CD4-positive, alpha-beta T cell treated with Interleukin-4 for 4 hours (primary cell): ENCODE results near the gene COL7A1.
"Not testable (repeated sequence)": the region's sequence is repeated elsewhere in the genome, so short reads cannot be mapped to it uniquely, and the experiment has no call there.

Experiments used
- DNase-seq: peaks from one replicate; pipeline ENCODE4 v3.0.0-alpha.2; 2020

The COL7A1 gene

GRCh38 chr3:48560648-48561018 lies 34.5 kb downstream of the COL7A1 start:
- DNase-seq: no peak

GRCh38 chr3:48558493-48559134 lies 36.5 kb downstream of the COL7A1 start:
- DNase-seq: peak; percentile 19

GRCh38 chr3:48556796-48557626 lies 38.1 kb downstream of the COL7A1 start, which contains the start of gene PFKFB4:
TSS of gene PFKFB4 (minus strand) at chr3:48556803. CDS start at chr3:48556777, 26 bp downstream.
- DNase-seq: peak; percentile 99

DNA sequence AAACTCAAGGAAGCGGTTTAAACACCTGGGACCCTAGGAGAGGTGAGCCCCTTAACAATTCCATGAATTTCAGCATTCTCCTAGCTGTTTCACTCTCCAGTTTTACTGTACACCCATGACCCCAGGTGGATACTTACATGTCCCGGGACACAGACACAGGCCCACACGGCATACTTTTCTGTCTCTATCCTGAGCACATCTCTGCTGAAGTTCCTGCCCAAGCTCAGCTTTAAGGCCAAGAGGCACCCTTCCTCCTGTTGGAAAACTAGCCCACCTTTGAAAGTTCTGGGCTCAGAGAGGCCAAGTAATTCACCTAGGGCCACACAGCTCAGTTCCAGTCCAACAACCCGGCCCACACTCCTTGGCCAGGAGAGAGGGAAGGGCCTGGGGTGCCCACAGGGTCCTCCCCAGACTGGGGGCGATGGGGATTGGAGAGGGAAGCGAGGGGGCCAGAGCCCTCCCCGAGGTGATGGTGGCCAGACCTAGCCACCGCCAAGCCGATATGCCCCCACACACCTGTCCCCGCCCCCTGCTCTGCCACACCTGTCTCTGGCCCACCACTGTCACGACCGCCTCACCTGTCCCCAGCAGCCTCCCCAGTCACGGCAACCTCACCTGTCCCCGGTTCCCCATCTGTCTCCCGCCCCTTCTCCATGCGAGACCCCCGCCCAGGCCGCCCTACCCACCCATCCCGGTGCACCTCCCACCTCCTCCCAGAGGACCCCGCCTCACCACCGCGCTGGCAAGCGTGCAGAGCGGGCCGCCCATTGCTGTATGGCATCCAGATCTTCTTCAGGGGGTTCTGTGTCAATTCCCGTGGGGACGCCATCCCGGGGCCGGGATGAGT lies 39.0 kb downstream of the COL7A1 start:
- DNase-seq: no peak

GRCh38 chr3:48555231-48555948 lies 39.7 kb downstream of the COL7A1 start:
- DNase-seq: no peak

- no peak for DNase-seq
Observed at GRCh38 chr3:48553886-48554845, 41.0 kb downstream of the COL7A1 start.

DNA sequence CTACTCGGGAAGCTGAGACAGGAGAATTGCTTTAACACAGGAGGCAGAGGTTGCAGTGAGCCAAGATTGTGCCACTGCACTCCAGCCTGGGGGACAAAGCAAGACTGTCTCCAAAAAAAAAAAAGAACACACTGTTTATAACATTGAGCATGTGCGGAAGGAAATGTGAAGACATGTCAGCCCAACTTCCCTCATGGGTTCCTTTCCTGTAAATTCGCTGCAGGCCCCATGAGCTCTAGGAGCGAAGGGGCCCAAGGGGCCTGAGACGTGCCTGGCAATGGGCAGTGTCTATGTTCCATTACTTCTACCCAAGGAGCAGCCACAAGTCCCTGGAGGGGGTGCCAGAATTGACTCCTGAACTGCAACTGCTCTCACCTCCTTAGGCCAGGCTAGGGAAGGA lies 41.8 kb downstream of the COL7A1 start:
- no peak for DNase-seq

DNA sequence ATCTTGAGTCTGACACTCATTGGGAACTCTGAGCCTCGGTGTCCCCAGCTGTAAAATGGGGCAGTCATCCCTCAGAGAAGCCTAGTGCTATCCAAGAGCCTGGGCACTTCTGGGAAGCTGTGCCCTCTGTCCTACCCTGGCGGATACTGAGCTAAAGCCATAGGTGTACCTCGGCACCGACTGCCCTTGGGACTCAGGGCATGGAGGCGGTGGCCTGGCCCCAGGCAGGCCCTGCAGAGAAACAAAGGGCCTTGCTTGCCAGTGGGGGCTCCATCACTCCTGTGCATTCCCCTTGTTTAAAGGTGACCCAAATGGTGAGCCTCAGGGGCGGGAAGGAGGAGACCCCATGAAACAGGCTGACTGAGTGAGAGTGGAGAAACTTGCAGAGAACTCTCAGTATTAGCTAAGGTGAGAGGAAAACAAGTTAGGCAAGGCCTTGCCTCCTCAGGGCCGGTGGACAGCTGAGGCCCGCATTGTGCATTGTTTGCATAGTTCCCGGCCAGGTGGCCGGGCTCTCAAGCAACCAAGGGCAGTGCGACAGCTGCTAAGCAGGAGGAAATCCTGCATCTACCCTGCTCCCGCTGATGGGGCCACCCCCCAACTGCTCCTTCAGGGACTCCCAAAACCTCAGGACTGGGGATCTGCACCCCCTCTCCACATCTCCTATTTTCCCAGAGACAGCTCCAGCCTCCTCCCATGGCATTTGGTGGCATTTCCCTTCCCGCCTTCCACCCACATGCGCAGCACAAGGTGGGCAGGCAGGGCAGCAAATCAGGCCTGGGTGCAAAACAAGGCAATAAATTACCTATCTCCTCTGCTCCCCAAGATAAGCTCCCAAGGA lies 42.8 kb downstream of the COL7A1 start:
- no peak for DNase-seq

DNA sequence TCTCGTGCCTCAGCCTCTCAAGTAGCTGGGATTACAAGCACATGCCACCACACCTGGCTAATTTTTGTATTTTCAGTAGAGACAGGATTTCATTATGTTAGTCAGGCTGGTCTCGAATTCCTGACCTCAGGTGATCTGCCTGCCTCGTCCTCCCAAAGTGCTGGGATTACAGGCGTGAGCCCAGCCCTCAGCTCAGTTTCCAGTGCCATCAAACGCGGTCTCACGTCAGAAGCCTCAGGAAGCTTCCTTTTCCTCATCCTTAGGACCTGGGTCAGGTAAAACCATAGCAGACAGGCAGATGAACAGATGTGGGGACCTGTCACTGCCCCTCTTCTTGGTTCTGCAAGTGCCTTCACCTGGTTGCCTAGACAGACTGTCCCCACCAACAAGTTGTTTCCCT lies 43.5 kb downstream of the COL7A1 start:
- DNase-seq: not testable (repeated sequence)

DNA sequence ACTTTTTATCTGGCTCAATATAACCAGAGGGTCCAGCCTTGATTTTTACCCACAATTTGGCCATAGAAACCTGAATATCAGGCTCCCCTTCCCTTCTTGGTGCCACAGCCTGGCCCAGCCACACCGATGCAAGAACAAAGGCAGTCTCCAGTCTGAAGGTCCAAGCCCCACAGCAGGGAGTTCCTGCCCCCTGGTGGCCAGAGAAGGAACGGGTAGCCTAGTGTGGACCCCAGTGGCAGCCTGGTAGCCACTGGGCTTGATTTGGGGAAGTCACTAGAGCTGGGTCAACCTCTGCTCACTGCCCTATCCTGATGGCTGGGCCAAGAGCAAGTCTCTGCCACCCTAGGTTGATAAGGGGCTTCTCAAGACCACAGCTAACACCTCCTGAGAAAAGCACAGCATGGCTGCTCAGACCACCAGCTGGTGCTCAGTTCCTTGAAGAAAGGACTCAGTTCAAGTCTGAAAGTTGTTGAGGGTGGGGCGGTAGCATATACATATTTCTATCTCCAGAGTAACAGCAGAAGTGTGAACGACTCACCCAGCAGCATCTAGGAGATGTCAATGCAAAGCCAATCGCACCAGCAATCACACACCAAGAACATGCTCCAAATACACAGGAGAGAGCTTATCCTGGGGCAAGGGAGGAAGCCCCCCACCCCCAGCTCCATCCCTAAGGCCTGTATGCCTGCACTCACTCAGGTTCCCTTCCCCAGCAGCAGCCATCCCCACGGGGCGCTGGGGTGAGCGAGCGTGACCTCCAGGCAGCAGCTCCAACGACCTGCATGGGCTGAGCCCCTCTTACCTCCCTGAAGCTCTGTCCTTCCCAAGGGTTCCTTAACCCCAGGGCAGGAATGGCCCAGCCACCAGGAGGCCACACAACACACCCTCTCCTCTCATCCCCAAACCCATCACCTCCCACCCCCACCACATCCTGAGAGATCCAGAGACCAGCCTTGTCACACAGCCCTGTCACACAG lies 46.1 kb downstream of the COL7A1 start:
- peak; percentile 79 for DNase-seq

GRCh38 chr3:48548126-48548525 lies 47.0 kb downstream of the COL7A1 start:
- DNase-seq: no peak

- DNase-seq: no peak
Observed at GRCh38 chr3:48546203-48546829, 48.8 kb downstream of the COL7A1 start.

DNA sequence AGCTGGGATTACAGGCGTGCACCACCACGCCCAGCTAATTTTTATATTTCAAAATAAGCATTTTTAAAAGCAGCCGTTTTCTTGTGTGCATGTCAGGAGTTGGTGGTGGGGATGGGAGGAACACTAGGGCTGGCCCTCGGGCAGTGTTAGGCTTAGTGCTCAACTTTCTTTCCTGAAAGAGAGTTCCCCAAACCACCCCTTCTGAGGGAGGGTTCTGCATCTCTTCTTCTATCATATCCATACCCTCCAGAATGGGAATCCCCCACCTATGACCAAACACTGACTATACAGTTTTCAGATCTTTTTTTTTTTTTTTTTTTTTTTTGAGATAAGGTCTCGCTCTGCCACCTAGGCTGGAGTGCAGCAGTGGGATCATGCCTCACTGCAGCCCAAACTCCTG lies 51.0 kb downstream of the COL7A1 start:
- DNase-seq: no peak

DNA sequence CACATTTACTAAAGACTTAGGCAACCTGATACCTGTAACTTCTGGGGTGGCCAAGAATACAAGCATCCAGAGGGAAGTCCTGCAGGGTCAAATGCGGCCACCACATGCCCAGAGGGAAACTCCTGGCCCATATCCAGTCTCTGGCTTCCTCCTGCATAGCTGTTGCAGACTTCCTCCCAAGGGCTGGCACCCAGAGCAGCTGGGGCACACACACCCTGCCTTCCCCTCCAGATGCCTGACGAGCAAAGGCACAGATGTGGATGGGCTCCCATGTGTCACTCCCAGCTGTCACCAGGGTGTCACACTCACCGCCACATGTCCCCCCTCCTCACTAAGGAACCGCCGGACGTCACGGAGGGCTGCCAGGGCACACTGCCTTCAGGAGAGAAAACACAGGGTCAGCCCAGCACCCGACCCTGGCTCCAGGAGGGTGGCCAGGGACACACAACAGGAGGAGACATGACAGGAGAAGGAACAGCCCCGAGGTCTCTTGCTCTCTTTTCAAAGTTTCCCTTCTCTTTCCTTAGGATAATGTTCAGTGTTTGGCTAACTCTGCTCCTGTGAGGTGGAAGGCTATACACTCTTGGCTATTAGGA lies 51.8 kb downstream of the COL7A1 start:
- DNase-seq: no peak

DNA sequence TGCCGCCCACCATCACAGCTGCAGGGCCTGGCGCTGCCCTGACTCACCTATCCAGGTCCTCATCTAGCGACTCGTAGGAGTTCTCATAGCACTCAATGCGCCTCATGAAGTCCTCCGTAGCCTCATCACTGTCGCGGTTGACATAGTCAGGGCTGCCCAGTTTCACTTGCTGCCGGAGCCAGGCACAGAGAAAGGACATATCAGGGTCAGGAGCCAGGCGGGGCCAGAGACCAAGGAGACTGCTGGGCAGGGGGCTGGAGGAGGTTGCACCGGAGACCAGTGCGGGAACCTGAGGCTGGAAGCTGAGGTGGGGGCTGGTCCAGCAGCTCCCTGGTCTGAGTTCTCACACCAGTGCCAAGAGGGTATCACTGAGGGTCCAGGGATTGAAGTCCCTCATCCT lies 56.7 kb downstream of the COL7A1 start:
- DNase-seq: no peak

DNA sequence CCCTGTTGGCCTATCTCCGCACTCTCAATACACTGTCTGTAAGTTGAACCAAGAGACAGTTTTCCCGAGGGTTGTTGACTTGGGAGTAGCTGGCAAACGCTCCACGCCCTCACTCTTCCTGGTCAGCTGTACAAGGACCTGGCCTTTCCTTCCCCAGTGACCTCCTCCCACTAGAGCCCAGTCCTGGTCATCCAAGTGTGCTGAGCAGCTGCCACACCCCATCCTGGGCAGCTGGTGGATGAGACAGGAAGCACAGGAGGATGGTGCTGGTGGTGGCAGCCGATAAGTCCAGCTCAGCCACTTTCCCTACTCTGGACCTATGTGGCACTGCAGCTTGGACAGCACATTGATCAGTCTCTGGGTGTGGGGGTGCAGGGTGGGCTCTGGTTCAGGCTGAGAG lies 58.3 kb downstream of the COL7A1 start:
- DNase-seq: no peak

- no peak for DNase-seq
Observed at GRCh38 chr3:48536116-48536515, 59.0 kb downstream of the COL7A1 start.

DNA sequence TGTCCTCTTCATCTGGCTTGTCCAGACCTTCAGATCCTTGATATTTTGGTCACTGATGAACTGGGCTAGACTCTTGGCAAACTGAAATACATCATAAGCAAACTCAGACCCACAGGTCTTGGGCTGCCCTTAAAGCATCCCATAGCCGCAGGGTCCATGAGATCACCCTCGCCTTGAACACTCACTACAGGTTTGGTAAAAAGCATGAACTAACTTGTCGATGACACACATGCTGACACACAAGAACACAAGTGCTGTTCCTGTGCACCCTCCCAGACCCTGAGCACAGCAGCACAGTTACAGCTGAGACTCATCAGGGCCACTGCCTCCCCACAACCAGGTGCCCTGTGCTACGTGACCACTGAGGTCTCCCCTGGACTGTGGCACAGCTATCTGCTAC lies 59.6 kb downstream of the COL7A1 start:
- no peak for DNase-seq

DNA sequence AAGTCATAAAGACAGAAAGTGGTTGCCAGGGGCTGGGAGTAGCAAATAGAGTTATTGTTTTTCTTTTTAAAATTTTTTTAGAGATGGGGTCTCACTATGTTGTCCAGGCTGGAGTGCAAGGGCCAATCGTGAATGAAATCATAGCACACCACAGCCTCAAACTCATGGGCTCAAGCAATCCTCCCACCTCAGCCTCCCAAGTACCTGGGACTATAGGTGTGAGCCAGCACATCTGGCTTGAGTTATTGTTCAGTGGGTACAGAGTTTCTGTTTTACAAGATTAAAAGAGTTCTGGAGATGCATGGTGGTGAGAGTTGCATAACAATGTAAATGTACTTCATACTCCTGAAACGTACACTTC lies 62.2 kb downstream of the COL7A1 start:
- DNase-seq: no peak
